GM10266 (cell line): ENCODE measurements around the gene CTTN.

Experiments
- DNase-seq: peaks from one replicate; pipeline ENCODE4 v3.0.0; 2012; ENCODE audit errors: extremely low spot score
- CTCF ChIP-seq: IDR thresholded peaks from 2 replicates; pipeline ENCODE4 v1.5.1; 2012; ENCODE audit warnings: mild to moderate bottlenecking, low read depth; ENCODE audit not compliant: control insufficient read depth, insufficient read depth; ENCODE audit errors: missing control alignments

The CTTN gene

GRCh38 chr11:70354629-70355028 lies 43.7 kb upstream of the CTTN start:
- no peak for DNase-seq
- TF ChIP-seq CTCF, result no peak

- DNase-seq, result no peak
Measured at GRCh38 chr11:70358753-70359152, 39.6 kb upstream of the CTTN start.

GRCh38 chr11:70359451-70360205 lies 38.7 kb upstream of the CTTN start:
- TF ChIP-seq CTCF, result no peak

More at GRCh38 chr11:70358753-70359152, 39.6 kb upstream of the CTTN start:
- no peak for TF ChIP-seq CTCF

GRCh38 chr11:70360211-70360610 lies 38.1 kb upstream of the CTTN start:
- no peak for TF ChIP-seq CTCF
- DNase-seq, result no peak

More at GRCh38 chr11:70359451-70360205, 38.7 kb upstream of the CTTN start:
- DNase-seq, result no peak

GRCh38 chr11:70364178-70364577 lies 34.2 kb upstream of the CTTN start:
- no peak for DNase-seq

GRCh38 chr11:70364745-70365543 lies 33.4 kb upstream of the CTTN start:
- no peak for TF ChIP-seq CTCF
- DNase-seq, result no peak

More at GRCh38 chr11:70364178-70364577, 34.2 kb upstream of the CTTN start:
- TF ChIP-seq CTCF, result no peak

- TF ChIP-seq CTCF, result no peak
- no peak for DNase-seq
Measured at GRCh38 chr11:70365544-70365927, 32.8 kb upstream of the CTTN start.
